Stimulated activated naive CD8-positive, alpha-beta T cell treated with anti-CD3 and anti-CD28 coated beads, Interleukin-15, amount 100 ng/mL, for 72 hours (primary cell): ENCODE measurements around the gene NDST3.
"Not testable (repeated sequence)": the region's sequence is repeated elsewhere in the genome, so short reads cannot be mapped to it uniquely, and the experiment has no call there.

Experiments
- ATAC-seq: fragments of 150-1000 bp; cut with Tn5 transposase; 2 replicates; pipeline ENCODE4 v1.10.0; 2021; ENCODE audit warnings: mild to moderate bottlenecking, moderate library complexity
- DNase-seq, 2 donors: peaks; one replicate each; pipeline ENCODE4 v3.0.0; 2021 to 2022
- H3K27ac Mint-ChIP-seq, 2 donors: one replicate each; pipeline ENCODE4 v1.8.0; 2022; ENCODE audit warnings: mild to moderate bottlenecking in 2 of 2, mixed read lengths in 2 of 2, moderate library complexity in 2 of 2
- H3K27me3 Mint-ChIP-seq: one replicate; pipeline ENCODE4 v1.8.0; 2022; ENCODE audit warnings: mixed read lengths
- H3K4me1 Mint-ChIP-seq: one replicate; pipeline ENCODE4 v1.8.0; 2022; ENCODE audit warnings: mild to moderate bottlenecking, mixed read lengths
- H3K4me3 Mint-ChIP-seq, 2 donors: one replicate each; pipeline ENCODE4 v1.8.0; 2022; ENCODE audit warnings: mild to moderate bottlenecking in 2 of 2, mixed read lengths in 2 of 2, moderate library complexity in 1 of 2
- H3K9me3 Mint-ChIP-seq, 2 donors: one replicate each; pipeline ENCODE4 v1.8.0; 2022; ENCODE audit warnings: mixed read lengths in 2 of 2

The NDST3 gene

DNA sequence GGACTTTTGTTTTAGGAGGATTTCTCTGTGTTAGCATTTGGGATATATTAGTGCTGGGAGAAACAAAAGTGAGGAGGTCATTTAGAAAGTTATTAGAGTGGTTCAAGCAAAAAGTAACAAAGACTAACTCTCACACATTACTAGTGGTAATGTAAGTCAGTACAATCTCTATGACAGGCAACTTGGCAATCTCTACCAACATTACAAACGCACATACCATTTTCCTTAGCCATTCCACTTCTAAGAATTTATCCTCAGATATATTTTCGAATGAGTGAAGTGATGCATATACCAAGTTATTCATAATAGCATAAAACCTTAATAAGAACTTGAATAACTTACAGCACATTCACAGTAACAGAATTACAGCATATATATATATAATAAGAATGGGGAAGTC, 172.3 kb downstream of the NDST3 start:
- H3K27ac Mint-ChIP-seq: no peak overlapping the region
- DNase-seq: no peak
- H3K27me3 Mint-ChIP-seq: no peaks in the 10 kb centered on the region
- no peak overlapping the region for H3K4me3 Mint-ChIP-seq
- peaks cover 6 to 14% of the 10 kb centered on the region in 2 donors for H3K9me3 Mint-ChIP-seq
- no peak for ATAC-seq
- no peaks in the 10 kb centered on the region for H3K4me1 Mint-ChIP-seq

DNA sequence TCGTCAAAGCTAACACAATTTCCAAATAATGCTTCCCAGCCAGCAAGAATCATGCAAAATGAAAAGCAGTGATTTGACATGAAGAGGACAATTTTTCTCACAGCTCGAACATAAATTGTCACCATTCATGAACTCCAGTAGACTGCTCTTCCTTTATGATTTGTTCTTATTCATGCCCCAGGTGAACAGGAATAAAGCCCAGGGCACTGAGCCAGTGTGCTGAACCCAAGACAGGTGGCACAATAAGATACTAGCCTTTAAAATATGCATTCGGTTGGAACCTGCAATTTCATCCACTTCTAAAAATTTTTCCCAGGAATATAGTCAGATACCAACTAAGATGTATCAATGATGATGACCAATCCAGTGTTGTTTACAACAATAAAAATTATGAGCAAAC, 178.8 kb downstream of the NDST3 start:
- Mint-ChIP-seq H3K9me3 (no peaks in the 10 kb centered on the region), H3K4me1 (no peaks in the 10 kb centered on the region), H3K27me3 (no peaks in the 10 kb centered on the region), H3K4me3 (no peak overlapping the region), H3K27ac (no peak overlapping the region)
- ATAC-seq (no peak), DNase-seq (no peak)

DNA sequence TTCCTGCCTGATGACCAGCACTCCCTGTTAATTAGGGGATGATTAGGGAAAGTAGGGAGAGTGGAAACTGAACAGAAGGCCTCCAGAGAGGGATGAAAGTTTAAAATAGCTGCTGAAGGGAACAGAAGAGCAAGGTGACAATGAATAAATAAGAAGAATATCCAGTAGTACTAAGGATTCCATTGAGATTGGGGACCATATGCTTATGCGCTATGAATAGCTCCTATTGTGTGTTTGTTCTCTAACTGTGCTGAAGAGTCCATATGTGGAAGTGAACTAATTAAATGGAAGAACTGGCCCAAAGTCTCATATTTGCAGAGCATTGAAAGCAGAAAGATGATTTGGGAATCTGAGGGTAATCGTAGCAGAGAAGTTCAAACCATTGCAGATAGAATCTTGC, 181.5 kb downstream of the NDST3 start:
- Mint-ChIP-seq H3K27ac (no peak overlapping the region), H3K4me1 (no peaks in the 10 kb centered on the region), H3K9me3 (no peaks in the 10 kb centered on the region), H3K4me3 (no peak overlapping the region), H3K27me3 (no peaks in the 10 kb centered on the region)
- DNase-seq (no peak), ATAC-seq (no peak)

DNA sequence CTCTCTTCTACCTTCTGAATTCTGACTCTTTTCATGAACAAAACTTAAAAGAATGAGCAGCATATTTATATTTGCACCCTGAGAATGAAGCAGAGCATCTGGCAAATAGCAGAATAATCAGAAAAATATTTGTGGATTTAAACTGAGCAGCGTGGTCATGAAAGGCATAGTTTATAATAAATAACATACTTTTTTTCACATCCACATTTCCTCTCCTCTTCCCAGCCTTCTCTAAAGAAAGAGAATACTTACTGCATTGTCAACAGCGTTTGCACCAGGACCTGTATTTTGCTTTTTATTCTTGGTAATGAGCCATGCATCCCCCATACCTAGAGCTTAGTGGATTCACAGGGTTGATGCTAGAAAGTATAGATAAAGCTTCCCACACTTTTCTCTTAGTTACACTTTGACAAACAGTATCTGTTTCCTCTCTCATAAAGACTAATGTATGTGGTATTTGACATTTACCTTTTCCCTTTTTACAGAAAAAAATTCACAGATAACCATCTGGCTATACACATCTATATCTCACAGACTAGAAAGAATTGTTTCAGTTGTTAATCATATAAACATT, 187.0 kb downstream of the NDST3 start:
- Mint-ChIP-seq H3K4me3 (no peak overlapping the region), H3K9me3 (no peaks in the 10 kb centered on the region), H3K4me1 (no peaks in the 10 kb centered on the region), H3K27me3 (no peaks in the 10 kb centered on the region), H3K27ac (no peak overlapping the region)
- no peak for ATAC-seq
- no peak for DNase-seq

DNA sequence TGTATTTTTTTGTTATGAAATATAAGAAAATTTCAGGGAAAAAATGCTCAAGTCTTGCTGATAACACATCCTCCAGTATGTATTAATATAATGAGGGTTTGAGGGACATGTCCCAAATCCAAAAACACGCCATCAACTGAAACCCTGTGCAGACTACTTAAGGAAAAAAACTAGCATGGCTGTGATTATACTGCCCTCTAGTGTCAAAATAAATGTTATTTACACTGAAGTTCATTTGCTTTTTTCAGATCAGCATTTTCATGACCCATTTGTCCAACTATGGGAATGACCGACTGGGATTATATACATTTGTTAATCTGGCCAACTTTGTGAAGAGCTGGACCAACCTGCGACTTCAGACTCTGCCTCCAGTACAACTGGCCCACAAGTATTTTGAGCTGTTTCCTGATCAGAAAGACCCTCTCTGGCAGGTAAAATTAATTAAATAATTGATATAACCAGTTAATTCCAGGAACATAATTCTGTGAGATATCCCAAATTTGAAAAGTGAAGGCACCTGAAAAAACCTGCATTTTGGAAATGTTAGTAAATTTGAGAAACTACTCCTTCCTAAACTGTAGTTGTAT, 190.1 kb downstream of the NDST3 start:
- H3K27ac Mint-ChIP-seq: no peak overlapping the region
- H3K9me3 Mint-ChIP-seq: no peaks in the 10 kb centered on the region
- no peaks in the 10 kb centered on the region for H3K4me1 Mint-ChIP-seq
- no peak for ATAC-seq
- no peak for DNase-seq
- no peaks in the 10 kb centered on the region for H3K27me3 Mint-ChIP-seq
- H3K4me3 Mint-ChIP-seq: no peak overlapping the region

DNA sequence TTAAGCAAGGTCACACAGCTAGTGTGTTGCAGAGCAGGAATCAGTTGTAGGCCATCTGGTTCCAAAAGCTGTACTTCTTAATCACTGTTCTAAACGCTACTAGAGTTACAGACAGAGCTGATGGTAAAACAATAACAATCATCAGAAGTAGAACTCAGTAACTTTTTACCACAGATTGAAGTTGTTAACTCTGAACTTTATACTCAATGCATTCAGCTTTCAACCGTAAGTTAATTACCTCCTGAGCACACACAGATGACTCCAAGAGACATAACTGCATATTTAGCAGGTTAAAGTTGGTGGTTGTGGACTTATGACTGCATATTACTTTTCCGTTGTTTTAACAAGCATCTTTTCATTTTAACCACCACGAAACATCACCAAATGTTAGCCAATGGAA, 191.2 kb downstream of the NDST3 start:
- Mint-ChIP-seq H3K27ac (no peak overlapping the region), H3K4me1 (no peaks in the 10 kb centered on the region), H3K27me3 (no peaks in the 10 kb centered on the region), H3K4me3 (no peak overlapping the region), H3K9me3 (no peaks in the 10 kb centered on the region)
- ATAC-seq: no peak
- no peak for DNase-seq

DNA sequence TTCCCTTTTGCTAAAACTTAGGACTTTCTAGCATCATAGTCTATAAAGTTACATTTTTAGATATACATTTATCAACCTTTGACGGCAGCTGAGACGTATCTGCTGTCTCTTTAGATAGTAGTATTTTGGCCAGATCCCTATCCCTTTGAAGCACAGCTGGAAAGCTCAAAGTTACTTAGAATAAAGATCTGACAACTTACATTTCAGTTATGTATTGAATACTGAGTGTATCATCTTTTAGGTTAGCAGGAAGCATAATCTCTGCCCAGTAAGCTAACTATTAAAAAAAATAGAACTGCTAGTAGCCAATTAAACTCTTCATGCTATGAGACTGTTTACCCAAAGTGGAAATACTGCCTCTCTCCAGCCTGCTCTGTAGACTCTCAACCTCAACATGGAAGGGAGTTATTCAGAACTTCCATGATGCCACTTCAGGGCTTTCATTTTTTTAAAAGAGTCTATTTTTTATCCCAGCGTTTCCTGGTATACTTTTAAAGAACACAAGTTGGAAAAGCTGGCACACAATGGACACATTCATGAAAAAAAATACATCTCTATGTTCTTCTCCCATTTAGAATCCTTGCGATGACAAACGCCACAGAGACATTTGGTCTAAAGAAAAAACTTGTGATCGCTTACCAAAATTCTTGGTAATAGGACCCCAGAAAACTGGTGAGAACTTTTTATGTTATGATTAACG, 192.2 kb downstream of the NDST3 start:
- no peak overlapping the region for H3K4me3 Mint-ChIP-seq
- no peak overlapping the region for H3K27ac Mint-ChIP-seq
- H3K27me3 Mint-ChIP-seq: no peaks in the 10 kb centered on the region
- no peaks in the 10 kb centered on the region for H3K9me3 Mint-ChIP-seq
- no peak for DNase-seq
- no peak for ATAC-seq
- H3K4me1 Mint-ChIP-seq: no peaks in the 10 kb centered on the region

DNA sequence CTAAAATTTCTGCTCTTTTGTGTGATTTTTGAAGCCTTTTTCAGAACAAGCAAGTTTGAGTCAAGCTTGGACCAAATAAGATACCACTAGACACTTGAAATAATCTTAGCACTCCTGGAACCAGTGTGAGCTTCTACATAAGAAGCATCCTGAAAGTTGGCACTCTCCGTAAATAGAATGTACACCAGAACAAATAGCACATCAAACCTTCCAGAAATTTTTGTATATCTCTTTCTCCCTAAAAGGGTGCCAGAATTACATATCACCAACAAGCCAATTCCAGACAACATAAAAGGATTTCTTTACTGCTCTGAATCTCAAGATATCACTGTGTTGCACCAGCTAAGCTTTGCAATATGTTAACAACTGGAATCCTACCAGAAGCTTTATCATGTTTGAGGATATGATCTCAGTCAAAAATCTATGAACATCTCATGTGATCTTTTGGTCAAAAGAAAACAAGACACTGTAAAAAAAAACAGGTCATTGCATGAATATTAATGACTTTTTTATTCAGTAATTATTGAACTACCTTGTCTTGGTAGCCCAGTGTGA, 201.4 kb downstream of the NDST3 start:
- no peak for ATAC-seq
- Mint-ChIP-seq H3K4me1 (no peaks in the 10 kb centered on the region), H3K9me3 (no peaks in the 10 kb centered on the region), H3K4me3 (no peak overlapping the region), H3K27ac (no peak overlapping the region), H3K27me3 (no peaks in the 10 kb centered on the region)
- DNase-seq: no peak

DNA sequence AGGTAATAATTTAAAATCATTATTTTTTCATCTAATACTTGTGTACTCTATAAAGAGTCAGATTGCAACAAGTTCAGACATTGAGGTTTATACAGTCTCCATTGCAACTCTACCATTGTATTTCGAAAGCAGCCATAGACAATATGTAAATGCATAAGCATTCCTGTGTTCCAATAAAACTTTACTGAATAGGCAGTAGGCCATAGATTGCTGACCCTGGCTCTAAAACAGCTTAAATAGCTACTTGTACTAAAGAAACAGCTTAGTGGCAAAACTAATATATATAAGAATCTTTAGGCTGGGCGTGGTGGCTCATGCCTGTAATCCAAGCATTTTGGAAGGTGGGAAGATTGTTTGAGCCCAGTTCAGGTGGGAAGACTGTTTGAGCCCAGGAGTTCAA, 203.2 kb downstream of the NDST3 start:
- DNase-seq: no peak
- no peak for ATAC-seq
- no peak overlapping the region for H3K27ac Mint-ChIP-seq
- no peaks in the 10 kb centered on the region for H3K27me3 Mint-ChIP-seq
- no peaks in the 10 kb centered on the region for H3K9me3 Mint-ChIP-seq
- no peaks in the 10 kb centered on the region for H3K4me1 Mint-ChIP-seq
- no peak overlapping the region for H3K4me3 Mint-ChIP-seq

DNA sequence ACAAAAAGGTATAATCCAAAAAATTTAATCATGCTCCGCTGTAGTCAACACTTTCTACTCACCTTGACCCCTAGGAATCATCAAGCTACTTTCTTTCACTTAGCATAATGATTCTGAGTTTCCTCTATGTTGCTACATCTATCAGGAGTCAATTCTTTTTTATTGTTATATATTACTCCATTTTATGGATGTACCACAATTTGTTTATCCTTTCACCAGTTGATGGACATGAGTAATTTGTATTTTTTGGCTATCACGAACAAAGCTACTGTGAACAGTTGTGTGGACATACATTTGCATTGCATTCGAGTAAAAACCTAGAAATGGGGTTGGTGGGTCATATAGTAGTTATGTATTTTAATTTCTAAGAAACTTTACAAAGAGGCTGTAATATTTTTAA, 215.6 kb downstream of the NDST3 start:
- no peak overlapping the region for H3K27ac Mint-ChIP-seq
- no peak overlapping the region for H3K4me3 Mint-ChIP-seq
- H3K27me3 Mint-ChIP-seq: no peaks in the 10 kb centered on the region
- no peaks in the 10 kb centered on the region for H3K4me1 Mint-ChIP-seq
- ATAC-seq: no peak
- H3K9me3 Mint-ChIP-seq: no peaks in the 10 kb centered on the region
- DNase-seq: no peak

DNA sequence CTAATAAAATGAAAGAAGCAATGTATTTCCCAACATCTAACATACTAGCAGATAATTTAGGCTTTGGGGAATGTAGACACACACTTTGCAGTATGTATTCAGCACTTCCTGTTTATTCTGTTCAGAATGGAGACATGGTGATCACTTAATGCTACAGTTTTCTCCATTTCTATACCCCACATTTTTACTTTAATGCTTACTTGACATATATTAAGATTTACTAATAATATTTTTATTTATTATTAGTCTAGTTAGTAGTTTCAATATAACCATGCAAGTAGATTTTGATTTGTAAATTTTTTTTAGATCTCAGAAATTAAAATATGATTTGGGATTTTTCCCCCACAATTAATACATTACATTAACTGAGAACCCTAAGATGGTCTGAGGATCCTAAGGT, 220.1 kb downstream of the NDST3 start:
- Mint-ChIP-seq H3K27me3 (no peaks in the 10 kb centered on the region), H3K4me3 (no peak overlapping the region), H3K9me3 (no peaks in the 10 kb centered on the region), H3K27ac (no peak overlapping the region), H3K4me1 (no peaks in the 10 kb centered on the region)
- ATAC-seq (no peak), DNase-seq (no peak)

DNA sequence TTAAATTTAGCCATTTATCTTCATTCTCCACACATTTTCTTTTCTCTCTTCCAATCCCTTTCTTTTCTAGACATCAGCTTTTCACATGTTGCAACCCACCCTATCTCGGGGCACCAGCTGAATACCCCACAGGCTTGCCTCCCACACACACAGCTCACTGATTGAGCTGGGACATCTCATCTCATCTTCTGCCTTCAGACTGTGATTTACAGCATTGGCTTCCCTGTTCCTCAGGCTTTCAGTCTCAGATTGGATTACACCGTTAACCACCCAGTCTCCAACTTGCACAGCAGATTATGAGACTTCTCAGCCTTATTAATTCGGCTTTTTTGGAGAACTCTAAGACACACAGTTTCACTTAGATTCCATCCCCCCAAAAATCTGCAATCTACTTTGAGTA, 224.8 kb downstream of the NDST3 start:
- ATAC-seq: no peak

DNA sequence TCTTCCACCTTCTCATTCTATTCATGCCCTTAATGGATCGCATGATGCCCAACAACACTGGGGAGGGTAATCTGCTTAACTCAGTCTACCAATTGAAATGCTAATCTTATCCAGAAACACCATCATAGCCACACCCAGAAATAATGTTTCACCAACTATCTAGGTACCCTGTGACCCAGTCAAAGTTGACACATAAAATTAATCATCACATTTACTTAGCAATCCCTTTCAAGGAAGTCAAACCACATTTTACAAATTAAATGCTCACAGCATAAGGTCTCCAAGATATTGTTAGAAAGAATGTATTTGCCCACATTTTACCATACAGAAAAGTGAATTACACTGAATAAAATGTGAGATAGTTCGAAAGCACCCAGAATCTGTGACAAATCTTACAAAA, 226.0 kb downstream of the NDST3 start:
- Mint-ChIP-seq H3K27ac (no peak overlapping the region), H3K4me3 (no peak overlapping the region), H3K27me3 (no peaks in the 10 kb centered on the region), H3K9me3 (peaks cover 0 to 3% of the 10 kb centered on the region in 2 donors), H3K4me1 (peaks cover 4% of the 10 kb centered on the region)
- DNase-seq: no peak
- ATAC-seq: no peak

More for the DNA sequence above, 224.8 kb downstream of the NDST3 start:
- DNase-seq: no peak
- Mint-ChIP-seq H3K9me3 (no peaks in the 10 kb centered on the region), H3K4me3 (no peak overlapping the region), H3K4me1 (no peaks in the 10 kb centered on the region), H3K27me3 (no peaks in the 10 kb centered on the region), H3K27ac (no peak overlapping the region)

DNA sequence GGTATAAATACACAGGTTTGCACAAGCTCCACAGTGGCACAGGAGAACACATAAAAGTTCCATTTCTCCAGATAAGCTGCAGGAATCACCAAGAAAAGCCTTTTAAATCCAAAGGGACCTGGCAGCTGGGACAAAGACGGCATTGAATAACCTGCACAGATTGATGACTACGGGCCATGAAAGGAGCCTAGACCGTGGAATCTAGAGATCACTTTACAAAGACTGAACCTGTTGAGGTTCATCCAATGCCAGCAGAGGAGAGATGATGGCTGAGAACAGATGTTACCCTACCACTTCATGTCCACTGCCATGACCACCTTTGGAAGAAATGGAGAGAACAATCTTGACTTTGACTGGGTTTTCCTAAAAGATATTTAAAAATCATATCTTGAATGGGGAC, 229.8 kb downstream of the NDST3 start:
- H3K9me3 Mint-ChIP-seq: peaks cover 0 to 3% of the 10 kb centered on the region in 2 donors
- ATAC-seq (no peak), DNase-seq (no peak)
- no peak overlapping the region for H3K4me3 Mint-ChIP-seq
- no peaks in the 10 kb centered on the region for H3K27me3 Mint-ChIP-seq
- peaks cover 10% of the 10 kb centered on the region for H3K4me1 Mint-ChIP-seq
- H3K27ac Mint-ChIP-seq: no peak overlapping the region

DNA sequence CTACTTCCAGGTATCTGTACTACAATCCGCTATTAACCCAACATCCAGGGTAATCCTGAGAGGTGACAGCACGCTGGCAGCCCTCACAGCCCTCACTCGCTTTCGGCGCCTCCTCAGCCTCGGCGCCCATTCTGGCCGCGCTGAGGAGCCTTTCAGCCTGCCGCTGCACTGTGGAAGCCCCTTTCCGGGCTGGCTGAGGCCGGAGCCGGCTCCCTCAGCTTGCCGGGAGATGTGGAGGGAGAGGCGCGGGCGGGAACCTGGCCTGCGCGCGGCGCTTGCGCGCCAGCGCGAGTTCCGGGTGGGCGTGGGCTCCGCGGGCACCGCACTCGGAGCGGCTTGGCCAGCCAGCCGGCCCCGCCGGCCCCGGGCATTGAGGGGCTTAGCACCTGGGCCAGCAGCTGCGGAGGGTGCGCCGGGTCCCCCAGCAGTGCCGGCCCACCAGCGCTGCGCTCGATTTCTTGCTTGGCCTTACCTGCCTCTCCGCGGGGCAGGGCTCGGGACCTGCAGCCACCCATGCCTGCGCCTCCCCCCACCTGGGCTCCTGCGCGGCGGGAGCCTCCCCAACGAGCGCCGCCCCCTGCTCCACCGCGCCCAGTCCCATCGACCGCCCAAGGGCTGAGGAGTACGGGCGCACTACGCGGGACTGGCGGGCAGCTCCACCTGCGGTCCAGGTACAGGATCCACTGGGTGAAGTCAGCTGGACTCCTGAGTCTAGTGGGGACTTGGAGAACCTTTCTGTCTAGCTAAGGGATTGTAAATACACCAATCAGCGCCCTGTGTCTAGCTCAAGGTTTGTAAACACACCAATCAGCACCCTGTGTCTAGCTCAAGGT, 231.2 kb downstream of the NDST3 start:
- Mint-ChIP-seq H3K9me3 (peaks cover 0 to 3% of the 10 kb centered on the region in 2 donors), H3K27me3 (no peaks in the 10 kb centered on the region), H3K4me3 (peak overlapping the region; percentile 79 to 85), H3K27ac (no peak overlapping the region), H3K4me1 (peaks cover 10% of the 10 kb centered on the region)
- ATAC-seq: peak; percentile 82
- DNase-seq: peak; percentile 28 to 45

DNA sequence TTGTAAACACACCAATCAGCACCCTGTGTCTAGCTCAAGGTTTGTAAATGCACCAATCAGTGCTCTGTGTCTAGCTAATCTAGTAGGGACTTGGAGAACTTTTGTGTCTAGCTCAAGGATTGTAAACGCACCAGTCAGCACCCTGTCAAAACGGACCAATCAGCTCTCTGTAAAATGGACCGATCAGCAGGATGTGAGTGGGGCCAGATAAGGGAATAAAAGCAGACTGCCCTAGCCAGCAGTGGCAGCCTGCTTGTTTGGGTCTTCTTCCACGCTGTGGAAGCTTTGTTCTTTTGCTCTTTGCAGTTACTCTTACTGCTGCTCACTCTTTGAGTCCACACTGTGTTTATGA, 231.8 kb downstream of the NDST3 start:
- H3K4me3 Mint-ChIP-seq: peak overlapping the region in 1 of 2 donors; percentile 44
- not testable (repeated sequence) for ATAC-seq, DNase-seq, H3K9me3 Mint-ChIP-seq, H3K27me3 Mint-ChIP-seq, H3K27ac Mint-ChIP-seq
- peaks cover 10% of the 10 kb centered on the region for H3K4me1 Mint-ChIP-seq
